Upper lobe of left lung (tissue), 6 donors: ENCODE data around the gene CTSF. TPM values are rescaled to one million over a fixed set of nuclear protein-coding genes. Genes with fewer than 3 reads are reported as not detected.
"Not testable (repeated sequence)": the region's sequence is repeated elsewhere in the genome, so short reads cannot be mapped to it uniquely, and the experiment has no call there.

Source experiments
- ATAC-seq, 2 donors: fragments of 200-7000 bp; cut with Tn5 transposase; one replicate each; pipeline ENCODE4 v1.9.1; 2022; ENCODE audit warnings: mild to moderate bottlenecking in 2 of 2, moderate library complexity in 2 of 2; ENCODE audit not compliant: low FRiP score in 2 of 2
- DNase-seq, 2 donors: peaks; one replicate each; pipeline ENCODE4 v3.0.0-alpha.2; 2019 to 2020
- H3K27ac ChIP-seq, 4 donors: fragments of 200-600 bp; sonication (generic); one replicate each; pipeline ENCODE4 v1.5.1; 2016 to 2019
- H3K27me3 ChIP-seq, 4 donors: fragments of 200-600 bp; sonication (generic); one replicate each; pipeline ENCODE4 v1.5.1; 2017 to 2019
- H3K36me3 ChIP-seq, 4 donors: fragments of 200-600 bp; sonication (generic); one replicate each; pipeline ENCODE4 v1.5.1; 2016 to 2019
- H3K4me1 ChIP-seq, 4 donors: fragments of 200-600 bp; sonication (generic); one replicate each; pipeline ENCODE4 v1.5.1; 2018 to 2019
- H3K4me3 ChIP-seq, 4 donors: fragments of 200-600 bp; sonication (generic); one replicate each; pipeline ENCODE4 v1.5.1; 2017 to 2019; ENCODE audit warnings: mild to moderate bottlenecking in 2 of 4, moderate library complexity in 1 of 4
- H3K9me3 ChIP-seq, 4 donors: fragments of 200-600 bp; sonication (generic); one replicate each; pipeline ENCODE4 v1.5.1; 2018 to 2019
- EP300 ChIP-seq, 4 donors: sonication (generic); formaldehyde crosslinking; IDR thresholded peaks; one replicate each; pipeline ENCODE4 v1.5.1; 2017; ENCODE audit warnings: antibody characterized with exemption in 4 of 4, control low read depth in 2 of 4
- POLR2A ChIP-seq, 4 donors: fragments of 450-650 bp; IDR thresholded peaks; one replicate each; pipeline ENCODE4 v1.5.1; 2016 to 2017; ENCODE audit warnings: antibody characterized with exemption in 4 of 4, mild to moderate bottlenecking in 2 of 4
- POLR2AphosphoS5 ChIP-seq, 2 donors: sonication (generic); formaldehyde crosslinking; IDR thresholded peaks; one replicate each; pipeline ENCODE4 v1.5.1; 2017; ENCODE audit warnings: antibody characterized with exemption in 2 of 2
- WGBS, 2 donors: methylation state at CpG; one replicate each; pipeline ENCODE4 v1.1.5; 2017 to 2018; 5-methylcytosine and 5-hydroxymethylcytosine counted together
- total RNA-seq, 6 donors: library from RNA; depleted of rRNA in 4 of 6; stranded (reverse); fragments of >200 nt in 4 of 6; gene quantifications; one replicate each; pipeline versions ENCODE4 v1.1.0 to v1.2.1, GENCODE V29; 2016 to 2021
- TF ChIP-seq, protein P1 (sequence below), 6 experiments: fragments of 450-650 bp in 4 of 6; fragments of 200-600 bp in 2 of 6; sonication (generic) in 2 of 6; IDR thresholded peaks; one replicate each; pipeline ENCODE4 v1.5.1; 2016 to 2019; ENCODE audit warnings: antibody characterized with exemption in 6 of 6
- donor health status: DM: no; HTN: no; CAD: no; lungs with moderate emphysema.
- donor health status: DM: no; HTN: yes; CAD: no; lungs with severe emphysema.

Gene CTSF
- total RNA-seq, 6 donors from 2014 or later = 28.5 to 81.7 (median 40.3) TPM

DNA sequence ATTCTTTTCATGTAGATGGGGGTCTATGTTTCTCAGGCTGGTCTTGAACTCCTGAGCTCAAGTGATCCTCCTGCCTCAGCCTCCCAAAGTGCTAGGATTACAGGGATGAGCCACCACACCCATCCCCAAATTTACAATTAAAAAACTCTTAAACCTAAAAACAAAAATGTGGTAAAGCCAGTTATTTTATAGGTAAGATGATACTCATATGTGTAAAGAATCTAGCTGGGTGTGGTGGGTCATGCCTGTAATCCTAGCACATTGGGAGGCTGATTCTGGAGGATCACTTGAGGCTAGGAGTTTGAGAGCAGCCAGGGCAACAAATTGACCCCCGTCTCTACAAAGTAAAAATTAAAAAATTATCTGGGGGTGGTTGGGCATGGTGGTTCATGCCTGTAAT, 44.1 kb upstream of the CTSF start:
- Histone ChIP-seq H3K9me3 (no peaks in the 10 kb centered on the region), H3K27ac (no peak overlapping the region), H3K36me3 (no peaks in the 10 kb centered on the region), H3K4me3 (no peak overlapping the region), H3K27me3 (no peaks in the 10 kb centered on the region), H3K4me1 (peaks cover 7 to 11% (median 9%) of the 10 kb centered on the region in 4 donors)
- ATAC-seq (no peak), DNase-seq (no peak)
- no peak for TF ChIP-seq POLR2A (IDR thresholded peaks at IDR 0.05)
- no peak for TF ChIP-seq EP300 (IDR thresholded peaks at IDR 0.05)
- TF ChIP-seq POLR2AphosphoS5 (IDR thresholded peaks at IDR 0.05) = no peak
- TF ChIP-seq, protein P1, sequence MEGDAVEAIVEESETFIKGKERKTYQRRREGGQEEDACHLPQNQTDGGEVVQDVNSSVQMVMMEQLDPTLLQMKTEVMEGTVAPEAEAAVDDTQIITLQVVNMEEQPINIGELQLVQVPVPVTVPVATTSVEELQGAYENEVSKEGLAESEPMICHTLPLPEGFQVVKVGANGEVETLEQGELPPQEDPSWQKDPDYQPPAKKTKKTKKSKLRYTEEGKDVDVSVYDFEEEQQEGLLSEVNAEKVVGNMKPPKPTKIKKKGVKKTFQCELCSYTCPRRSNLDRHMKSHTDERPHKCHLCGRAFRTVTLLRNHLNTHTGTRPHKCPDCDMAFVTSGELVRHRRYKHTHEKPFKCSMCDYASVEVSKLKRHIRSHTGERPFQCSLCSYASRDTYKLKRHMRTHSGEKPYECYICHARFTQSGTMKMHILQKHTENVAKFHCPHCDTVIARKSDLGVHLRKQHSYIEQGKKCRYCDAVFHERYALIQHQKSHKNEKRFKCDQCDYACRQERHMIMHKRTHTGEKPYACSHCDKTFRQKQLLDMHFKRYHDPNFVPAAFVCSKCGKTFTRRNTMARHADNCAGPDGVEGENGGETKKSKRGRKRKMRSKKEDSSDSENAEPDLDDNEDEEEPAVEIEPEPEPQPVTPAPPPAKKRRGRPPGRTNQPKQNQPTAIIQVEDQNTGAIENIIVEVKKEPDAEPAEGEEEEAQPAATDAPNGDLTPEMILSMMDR (IDR thresholded peaks at IDR 0.05) = no peak
- 85 to 95% methylated on average over 1 of the region's 1 CpG for whole genome bisulfite sequencing, 2 donors

DNA sequence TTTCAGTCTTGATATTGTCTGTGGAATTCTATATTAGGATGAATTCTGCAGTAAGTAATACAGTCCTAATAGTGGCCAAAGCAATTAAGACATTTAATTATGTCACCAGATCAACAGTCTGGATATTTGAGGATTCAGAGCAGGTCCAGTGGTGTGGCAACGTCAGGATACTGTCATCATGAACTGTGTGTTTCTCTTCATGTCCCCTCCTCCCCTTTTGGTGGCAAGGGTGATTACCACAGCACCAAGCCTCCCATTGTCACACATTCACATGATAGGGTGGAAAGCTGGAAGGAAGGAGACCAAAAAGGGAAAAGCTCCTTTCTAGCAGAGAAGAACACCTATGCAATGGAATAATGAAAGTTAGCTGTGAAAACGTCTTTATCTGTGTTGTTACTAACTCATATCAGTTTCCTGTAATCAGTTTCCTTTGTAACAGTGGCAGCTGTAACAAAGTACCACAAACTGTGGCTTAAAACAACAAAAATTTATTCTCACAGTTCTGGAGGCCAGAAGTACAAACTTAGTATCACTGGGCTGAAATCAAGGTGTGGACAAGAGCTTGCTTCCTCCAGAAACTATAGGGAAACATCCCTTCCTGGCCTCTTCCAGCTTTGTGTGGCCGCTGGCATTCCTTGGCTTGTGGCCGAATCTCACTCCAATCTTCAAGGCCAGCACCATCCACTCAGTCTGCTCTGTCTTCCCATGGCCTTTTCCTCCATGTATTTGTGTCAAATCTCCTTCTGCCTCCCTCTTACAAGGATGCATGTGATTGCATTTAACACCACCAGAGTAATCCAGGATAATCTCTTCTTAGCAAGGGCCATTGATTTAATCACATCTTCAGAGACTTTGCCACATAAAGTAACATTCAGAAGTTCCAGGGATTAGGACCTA, 41.6 kb upstream of the CTSF start:
- Histone ChIP-seq H3K4me3 (no peak overlapping the region), H3K27ac (no peak overlapping the region), H3K9me3 (no peaks in the 10 kb centered on the region), H3K36me3 (peaks cover 0 to 15% (median 11%) of the 10 kb centered on the region in 4 donors), H3K27me3 (no peaks in the 10 kb centered on the region), H3K4me1 (no peaks in the 10 kb centered on the region)
- WGBS, 2 donors = 60 to 63% methylated on average over 4 of the region's 4 CpGs
- ATAC-seq = no peak
- DNase-seq = no peak
- no peak for TF ChIP-seq EP300 (IDR thresholded peaks at IDR 0.05)
- TF ChIP-seq POLR2A (IDR thresholded peaks at IDR 0.05) = no peak
- TF ChIP-seq, protein P1 (IDR thresholded peaks at IDR 0.05) = no peak
- no peak for TF ChIP-seq POLR2AphosphoS5 (IDR thresholded peaks at IDR 0.05)

DNA sequence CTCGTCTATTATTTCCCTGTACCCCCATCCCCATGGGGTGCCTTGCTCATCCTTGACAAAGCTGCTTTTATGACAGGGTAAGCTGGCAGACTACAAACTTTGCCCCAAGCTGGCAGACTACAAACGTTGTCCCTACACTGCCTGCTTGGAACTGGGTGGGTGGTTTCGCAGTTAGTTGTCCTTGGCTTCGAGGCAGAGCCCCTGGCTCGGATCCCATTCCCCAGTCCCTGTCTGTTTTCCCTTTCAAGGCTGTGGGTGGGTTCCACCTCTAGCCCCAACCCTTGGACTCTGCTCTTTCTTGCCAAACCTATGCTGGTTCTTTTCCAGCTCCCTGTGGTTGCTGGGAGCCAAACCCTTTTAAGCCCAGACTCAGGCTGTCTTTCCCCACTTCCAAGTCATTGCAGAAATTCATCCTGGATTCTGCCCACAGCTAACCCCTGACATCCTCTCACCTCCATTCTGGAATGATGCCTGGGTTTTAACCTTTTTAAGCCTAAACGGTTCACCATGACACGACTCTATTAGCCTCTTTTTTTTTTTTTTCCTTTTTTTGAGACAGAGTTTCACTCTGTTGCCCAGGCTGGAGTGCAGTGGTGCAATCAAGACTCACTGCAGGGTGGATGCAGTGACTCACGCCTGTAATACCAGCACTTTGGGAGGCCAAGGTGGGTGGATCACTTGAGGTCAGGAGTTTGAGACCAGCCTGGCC, 38.9 kb upstream of the CTSF start:
- peak; percentile 25 to 88 for ATAC-seq
- DNase-seq = no peak
- H3K9me3 ChIP-seq = no peaks in the 10 kb centered on the region
- H3K4me1 ChIP-seq = no peaks in the 10 kb centered on the region
- H3K27me3 ChIP-seq = no peaks in the 10 kb centered on the region
- TF ChIP-seq EP300 (IDR thresholded peaks at IDR 0.05) (no peak), POLR2AphosphoS5 (IDR thresholded peaks at IDR 0.05) (no peak), POLR2A (IDR thresholded peaks at IDR 0.05) (no peak)
- TF ChIP-seq, protein P1 (IDR thresholded peaks at IDR 0.05) = no peak
- H3K27ac ChIP-seq = peak overlapping the region in 1 of 4 donors; percentile 5
- H3K36me3 ChIP-seq = peaks cover 0 to 34% (median 18%) of the 10 kb centered on the region in 4 donors
- WGBS, 2 donors = 74 to 75% methylated on average over 8 of the region's 8 CpGs
- H3K4me3 ChIP-seq = no peak overlapping the region

DNA sequence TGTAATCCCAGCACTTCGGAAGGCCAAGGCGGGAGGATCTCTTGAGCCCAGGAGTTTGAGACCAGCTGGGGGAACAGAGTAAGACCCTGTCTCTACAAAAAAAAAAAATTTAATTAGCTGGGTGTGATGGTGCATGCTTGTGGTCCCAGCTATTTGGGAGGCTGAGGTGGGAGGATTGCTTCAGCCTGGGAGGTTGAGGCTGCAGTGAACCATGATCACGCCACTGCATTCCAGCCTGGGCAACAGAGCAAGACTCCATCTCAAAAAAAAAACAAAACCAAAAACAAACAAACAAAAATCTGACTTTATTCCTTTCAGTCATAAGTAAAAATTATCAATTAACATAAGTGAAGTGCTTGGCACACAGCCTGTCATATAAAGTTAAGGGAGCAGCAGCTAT, 38.2 kb upstream of the CTSF start:
- DNase-seq, H3K4me3 ChIP-seq, H3K27me3 ChIP-seq, H3K9me3 ChIP-seq, H3K27ac ChIP-seq, ATAC-seq, H3K4me1 ChIP-seq: not testable (repeated sequence)
- H3K36me3 ChIP-seq = peaks cover 0 to 37% (median 18%) of the 10 kb centered on the region in 4 donors
- WGBS, 2 donors = 94 to 96% methylated on average over 3 of the region's 3 CpGs

GRCh38 chr11:66604155-66604554, 35.7 kb upstream of the CTSF start:
- no peaks in the 10 kb centered on the region for H3K27me3 ChIP-seq
- no peak overlapping the region for H3K27ac ChIP-seq
- no peaks in the 10 kb centered on the region for H3K9me3 ChIP-seq
- DNase-seq = no peak
- TF ChIP-seq POLR2A (IDR thresholded peaks at IDR 0.05) (no peak), POLR2AphosphoS5 (IDR thresholded peaks at IDR 0.05) (no peak), EP300 (IDR thresholded peaks at IDR 0.05) (no peak)
- TF ChIP-seq, protein P1 (IDR thresholded peaks at IDR 0.05) = no peak
- ATAC-seq = no peak
- H3K4me3 ChIP-seq = no peak overlapping the region
- no peaks in the 10 kb centered on the region for H3K4me1 ChIP-seq
- WGBS, 2 donors = 79 to 99% methylated on average over 5 of the region's 5 CpGs
- peaks cover 0 to 58% (median 28%) of the 10 kb centered on the region in 4 donors for H3K36me3 ChIP-seq
